Measurements from ENCODE around the gene ZFP36.

ZFP36 gene

DNA sequence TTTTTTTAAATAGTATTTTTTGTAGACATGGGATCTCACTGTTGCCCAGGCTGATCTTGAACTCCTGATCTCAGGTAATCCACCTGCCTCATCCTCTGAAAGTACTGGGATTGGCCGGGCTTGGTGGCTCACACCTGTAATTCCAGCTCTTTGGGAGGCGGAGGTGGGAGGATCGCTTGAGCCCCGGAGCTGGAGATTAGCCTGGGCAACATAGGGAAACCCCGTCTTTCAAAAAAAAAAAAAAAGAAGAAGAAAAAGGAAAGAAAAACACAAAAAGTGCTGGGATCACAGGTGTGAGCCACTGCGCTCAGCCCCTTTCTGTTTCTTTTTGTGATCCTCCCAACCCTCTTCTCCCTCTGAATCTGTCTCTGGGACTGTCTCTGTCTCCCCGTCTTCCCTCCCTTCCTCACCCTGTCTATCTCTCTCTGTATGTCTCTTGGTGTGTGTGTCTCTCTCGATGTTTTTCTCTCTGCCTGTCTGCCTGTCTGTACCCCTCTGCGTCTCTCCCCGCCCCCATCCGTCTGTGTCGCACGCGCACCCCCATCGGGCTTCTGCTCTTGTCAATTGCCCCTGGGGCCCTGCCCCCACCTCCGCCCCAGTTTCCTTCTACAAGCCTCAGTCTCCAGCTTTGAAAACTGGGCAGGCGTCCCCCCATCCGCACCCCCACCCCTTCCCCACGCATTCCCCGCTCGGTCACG is 540 bp upstream of the ZFP36 start:
- no peak for DNase-seq (ENCODE audit: low spot score)

DNA sequence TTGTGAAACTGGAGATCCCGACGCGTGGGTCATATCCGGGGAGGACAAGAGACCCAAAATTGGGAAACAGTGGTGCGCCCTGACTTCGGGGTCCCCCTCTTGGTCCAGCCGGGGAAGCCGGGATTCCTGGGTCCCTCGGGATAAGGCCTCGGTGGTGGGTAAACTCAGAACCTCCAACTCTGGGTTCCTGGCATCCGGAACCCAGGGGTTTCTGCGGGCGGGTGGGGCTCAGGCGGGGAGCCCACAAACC is 688 bp downstream of the ZFP36 start:
- no peak for DNase-seq (ENCODE audit: low spot score)

DNA sequence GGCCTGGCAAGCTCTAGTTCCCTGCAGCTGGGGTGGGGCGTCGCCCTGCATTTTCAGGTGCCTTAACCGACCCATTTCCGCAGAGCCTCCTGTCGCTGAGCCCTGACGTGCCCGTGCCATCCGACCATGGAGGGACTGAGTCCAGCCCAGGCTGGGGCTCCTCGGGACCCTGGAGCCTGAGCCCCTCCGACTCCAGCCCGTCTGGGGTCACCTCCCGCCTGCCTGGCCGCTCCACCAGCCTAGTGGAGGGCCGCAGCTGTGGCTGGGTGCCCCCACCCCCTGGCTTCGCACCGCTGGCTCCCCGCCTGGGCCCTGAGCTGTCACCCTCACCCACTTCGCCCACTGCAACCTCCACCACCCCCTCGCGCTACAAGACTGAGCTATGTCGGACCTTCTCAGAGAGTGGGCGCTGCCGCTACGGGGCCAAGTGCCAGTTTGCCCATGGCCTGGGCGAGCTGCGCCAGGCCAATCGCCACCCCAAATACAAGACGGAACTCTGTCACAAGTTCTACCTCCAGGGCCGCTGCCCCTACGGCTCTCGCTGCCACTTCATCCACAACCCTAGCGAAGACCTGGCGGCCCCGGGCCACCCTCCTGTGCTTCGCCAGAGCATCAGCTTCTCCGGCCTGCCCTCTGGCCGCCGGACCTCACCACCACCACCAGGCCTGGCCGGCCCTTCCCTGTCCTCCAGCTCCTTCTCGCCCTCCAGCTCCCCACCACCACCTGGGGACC is 1.2 kb downstream of the ZFP36 start:
- DNase-seq (ENCODE audit: low spot score) = no peak

DNA sequence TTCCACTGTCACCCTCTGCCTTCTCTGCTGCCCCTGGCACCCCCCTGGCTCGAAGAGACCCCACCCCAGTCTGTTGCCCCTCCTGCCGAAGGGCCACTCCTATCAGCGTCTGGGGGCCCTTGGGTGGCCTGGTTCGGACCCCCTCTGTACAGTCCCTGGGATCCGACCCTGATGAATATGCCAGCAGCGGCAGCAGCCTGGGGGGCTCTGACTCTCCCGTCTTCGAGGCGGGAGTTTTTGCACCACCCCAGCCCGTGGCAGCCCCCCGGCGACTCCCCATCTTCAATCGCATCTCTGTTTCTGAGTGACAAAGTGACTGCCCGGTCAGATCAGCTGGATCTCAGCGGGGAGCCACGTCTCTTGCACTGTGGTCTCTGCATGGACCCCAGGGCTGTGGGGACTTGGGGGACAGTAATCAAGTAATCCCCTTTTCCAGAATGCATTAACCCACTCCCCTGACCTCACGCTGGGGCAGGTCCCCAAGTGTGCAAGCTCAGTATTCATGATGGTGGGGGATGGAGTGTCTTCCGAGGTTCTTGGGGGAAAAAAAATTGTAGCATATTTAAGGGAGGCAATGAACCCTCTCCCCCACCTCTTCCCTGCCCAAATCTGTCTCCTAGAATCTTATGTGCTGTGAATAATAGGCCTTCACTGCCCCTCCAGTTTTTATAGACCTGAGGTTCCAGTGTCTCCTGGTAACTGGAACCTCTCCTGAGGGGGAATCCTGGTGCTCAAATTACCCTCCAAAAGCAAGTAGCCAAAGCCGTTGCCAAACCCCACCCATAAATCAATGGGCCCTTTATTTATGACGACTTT is 2.0 kb downstream of the ZFP36 start:
- DNase-seq (ENCODE audit: low spot score) = no peak

DNA sequence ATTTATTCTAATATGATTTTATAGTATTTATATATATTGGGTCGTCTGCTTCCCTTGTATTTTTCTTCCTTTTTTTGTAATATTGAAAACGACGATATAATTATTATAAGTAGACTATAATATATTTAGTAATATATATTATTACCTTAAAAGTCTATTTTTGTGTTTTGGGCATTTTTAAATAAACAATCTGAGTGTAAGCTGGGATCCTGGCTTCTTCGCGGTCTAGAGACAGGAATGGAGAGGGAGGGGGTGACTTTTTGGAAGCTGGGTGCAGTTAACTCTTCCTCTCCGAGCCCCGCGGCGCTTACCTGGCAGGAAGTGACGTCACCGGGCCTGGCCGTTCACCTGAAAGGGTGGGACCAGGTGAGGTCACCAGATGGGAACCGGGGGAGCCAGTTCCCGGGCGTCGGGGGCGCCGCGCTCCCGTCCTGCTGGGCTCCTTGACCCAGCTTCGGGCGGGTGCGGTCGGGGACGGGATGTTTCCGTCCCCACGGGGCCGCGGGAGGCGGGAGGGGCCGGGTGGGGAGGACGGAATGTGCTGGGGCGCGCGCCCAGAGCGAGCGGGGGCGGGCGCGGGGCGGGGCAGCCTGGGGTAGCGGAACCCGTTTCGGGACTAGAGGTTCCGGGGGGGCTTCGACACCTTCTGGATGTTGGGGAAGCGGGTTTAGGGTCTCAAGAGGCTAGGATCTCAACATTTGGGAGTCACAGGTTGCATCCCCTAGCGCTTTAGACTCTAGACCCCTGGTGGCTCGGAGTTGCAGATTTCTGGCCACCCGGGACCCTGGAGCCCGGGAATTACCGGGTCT is 2.8 kb downstream of the ZFP36 start:
- DNase-seq (ENCODE audit: low spot score) = peak; percentile 67

DNA sequence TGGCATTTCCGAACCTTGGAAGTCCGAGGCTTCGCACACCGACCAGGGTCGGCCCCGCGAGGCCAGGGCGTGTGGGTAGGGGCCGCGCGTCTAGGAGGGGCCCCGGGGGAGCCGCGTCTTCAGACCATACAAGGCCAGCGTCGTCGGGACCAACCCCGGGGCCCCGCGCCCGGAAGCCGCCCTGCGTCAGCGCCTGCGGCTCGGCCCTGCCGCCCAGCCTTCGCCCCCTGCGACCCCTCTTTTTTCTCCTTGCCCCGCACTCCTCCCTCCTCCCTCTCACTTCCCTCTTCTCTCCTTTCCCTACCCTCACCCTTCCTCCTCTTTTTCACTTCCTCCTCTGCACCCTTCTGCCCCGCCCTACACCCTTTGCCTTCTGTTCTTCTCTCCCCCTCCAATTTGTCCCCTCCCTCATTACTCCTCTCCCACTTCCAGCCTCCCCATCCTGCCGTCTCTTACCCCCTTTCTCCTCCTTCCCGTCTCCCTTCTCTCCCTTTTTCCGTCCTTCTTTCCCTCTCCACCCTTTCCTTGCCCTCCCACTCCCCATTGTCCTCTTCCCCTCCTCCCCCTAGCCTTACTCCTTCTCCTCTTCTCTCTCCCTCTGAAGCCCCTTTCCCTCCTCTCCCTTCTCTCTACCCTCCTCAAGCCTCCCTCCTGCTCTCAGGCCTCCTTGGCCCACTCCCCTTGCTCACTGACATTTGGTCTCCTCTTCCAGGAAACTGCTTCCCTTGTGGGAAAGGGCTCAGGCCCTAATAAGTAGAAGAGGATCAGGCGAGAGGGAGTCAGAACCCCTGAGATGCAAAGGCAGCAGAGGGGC is 3.6 kb downstream of the ZFP36 start:
- peak; percentile 71 for DNase-seq (ENCODE audit: low spot score)

DNA sequence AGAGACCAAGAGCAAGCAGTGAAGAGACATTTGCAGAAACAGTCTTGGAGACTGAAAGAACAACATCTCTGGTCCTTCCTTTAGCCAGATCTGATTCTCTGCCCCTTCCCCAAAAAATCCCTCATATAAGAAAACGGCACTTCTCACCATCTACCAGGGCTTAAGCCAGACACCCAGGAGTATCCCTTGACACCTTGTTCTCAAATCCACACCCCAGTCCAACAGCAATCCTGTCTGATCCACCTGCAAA is 4.1 kb downstream of the ZFP36 start:
- DNase-seq (ENCODE audit: low spot score) = no peak

DNA sequence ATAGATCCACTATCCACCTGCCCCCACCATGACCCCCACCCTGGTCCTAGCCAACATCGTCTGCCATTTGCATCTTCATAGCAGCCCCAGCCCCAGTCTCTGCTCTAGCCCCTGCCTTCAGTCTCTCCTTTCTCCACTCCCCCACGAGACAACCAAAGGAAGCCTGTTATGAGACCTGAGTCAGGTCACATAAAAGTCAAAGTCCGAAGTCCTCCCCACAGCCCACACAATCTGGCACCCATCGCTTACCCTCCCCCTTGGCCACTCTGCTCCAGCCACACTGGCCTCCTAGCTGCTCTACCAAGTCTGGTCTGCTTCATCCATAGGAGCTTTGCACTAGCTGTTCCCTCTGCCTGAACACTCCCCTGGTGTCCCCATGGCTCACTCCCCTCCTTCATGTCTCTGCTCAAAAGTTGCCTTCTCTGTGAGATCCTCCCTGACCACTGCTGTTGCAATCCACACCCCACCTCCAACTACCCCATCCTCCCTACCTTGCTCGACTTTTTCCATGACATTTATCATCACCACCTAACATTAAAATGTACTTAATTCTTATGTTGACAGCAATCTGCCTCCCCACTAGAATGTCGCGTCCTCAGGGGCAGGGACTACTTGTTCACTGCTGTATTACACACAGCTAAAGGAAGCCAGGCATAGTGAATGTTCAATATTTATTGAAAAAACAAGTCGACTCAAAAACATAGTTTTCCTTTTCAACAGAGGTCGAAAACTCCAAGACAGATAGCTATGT is 4.6 kb downstream of the ZFP36 start:
- no peak for DNase-seq (ENCODE audit: low spot score)

DNA sequence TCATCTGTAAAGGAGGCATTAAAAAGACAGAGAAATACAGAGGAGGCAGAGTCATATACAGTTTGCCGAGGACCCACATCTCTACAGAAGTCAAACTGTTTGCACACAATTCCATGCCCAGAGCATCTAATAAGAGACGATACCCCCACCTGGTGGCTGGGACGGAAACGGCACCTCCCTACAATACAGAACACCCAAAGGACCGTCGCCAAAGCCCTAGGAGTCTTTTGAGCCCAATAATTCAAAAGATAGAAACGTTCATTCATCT is 5.1 kb downstream of the ZFP36 start:
- no peak for DNase-seq (ENCODE audit: low spot score)

DNA sequence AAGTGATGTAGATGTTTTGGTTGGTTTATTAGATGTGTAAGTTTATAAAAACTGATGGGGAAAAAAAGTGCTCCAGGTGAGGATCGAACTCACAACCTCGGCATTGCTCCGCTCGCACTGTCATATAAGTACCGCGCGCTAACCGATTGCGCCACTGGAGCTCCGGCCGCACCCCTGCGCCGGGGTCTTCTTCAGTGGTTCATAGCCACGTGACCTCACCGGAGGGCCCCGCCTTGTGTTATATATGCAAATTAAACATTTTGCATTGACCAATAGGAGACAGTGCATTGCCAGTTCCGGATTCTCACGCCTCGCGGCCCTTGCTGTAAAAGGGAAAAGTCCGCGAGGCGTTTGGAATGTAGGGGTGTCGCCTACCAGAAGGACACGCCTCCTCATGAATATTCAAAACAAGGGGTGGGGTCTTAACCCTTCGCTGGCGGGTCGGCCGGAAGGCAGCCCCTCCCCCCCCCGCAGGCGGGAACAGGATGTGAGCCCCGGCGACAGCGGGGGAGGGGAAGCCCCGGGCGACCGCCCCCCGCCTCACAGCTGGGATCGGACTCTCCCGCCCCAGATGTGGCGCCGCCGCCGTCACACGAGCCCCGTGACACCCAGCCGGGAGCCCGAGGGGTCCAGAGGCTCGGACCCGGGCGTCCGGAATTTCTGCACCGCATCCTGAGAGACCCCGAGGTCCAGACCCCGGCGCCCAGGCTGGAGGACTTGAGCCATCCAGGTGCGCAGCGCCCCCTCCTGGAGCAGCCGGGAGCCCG is 5.6 kb downstream of the ZFP36 start, which contains the start of gene PLEKHG2:
Gene PLEKHG2 (plus strand): TSS at position 570 of the 767 bp plus-strand sequence. CDS start 1,418 bp downstream, outside the sequence.
- DNase-seq (ENCODE audit: low spot score) = peak; percentile 100

DNA sequence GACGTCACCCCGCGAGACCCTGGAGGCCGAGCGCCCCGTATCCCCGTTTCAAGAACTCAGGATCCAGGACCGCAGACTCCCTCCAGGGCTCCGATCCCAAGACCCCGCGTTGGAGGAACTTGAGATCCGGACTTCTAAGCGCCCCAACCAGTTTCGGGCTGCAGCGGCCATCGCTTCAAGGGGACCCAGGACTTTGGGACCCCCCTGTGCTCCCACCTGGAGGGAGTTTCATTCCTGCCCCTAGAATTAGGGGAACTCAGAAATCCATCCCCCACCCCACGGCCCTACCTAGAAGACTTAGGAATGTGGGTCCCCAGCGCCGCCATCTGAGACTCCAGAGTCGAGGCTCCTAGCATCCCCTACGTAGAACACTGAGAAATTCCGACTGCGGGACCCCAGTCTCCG is 6.2 kb downstream of the ZFP36 start:
- DNase-seq (ENCODE audit: low spot score) = no peak

DNA sequence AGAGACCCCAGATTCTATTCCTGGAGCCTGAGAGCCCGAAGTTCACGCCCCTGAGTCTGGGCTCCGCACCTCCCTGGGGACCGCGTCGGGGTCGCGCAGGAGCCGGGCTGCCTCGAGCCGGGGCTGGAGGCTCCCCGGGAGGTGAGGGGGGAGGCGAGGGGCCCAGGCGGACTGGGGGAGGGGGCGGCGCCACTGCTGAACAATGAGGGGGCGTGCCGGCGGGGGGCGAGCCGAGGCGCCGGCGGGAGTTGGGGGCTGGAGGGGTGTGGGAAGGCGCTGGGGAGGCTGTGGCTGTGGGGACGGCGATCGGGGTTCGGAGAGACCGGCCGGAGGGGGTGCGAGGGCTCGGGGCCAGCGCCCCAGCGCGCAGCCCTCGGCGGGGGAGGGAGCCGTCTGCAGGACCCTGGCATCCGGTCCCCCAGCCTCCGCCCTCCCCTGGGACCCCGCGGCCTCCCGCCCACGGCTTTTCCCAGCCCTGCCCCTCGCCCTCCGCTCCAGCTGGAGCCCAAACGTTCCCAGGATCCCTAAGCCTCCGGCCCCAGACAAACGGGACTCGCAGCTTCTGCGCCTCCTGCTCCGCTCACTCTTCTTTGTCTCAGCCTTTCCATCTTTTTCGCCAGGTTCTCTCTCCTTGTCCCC is 6.7 kb downstream of the ZFP36 start:
- peak; percentile 85 for DNase-seq (ENCODE audit: low spot score)

DNA sequence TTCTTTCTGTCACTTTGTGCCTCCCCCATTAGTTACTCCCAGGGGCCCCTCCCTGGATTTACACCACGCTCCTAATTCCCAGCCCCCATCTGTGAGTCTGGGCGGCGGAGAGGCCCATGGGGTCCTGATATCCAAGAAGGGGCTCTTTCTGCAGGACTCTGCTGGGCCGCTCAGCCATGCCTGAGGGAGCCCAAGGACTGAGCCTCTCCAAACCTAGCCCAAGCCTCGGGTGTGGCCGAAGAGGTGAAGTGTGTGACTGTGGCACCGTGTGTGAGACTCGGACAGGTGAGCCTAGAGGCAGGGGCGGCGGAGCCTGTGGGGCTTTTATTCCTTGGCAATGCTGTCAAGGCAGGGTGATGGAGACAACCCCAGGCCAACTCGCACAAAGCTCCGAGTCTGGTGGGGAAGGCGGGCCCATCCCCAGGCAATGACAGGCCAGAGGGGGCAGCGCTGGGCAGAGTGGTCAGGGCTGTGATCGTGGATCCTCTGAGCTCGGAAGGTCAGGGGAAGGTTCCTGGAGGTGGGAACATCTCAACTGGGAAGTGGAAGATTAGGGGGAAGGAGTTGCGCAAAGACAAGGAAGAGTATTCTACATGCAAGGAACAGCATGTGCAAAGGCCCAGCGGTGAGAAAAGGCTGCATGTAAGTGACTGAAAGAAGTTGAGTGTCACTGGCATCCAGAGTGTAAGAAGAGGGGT is 7.4 kb downstream of the ZFP36 start:
- DNase-seq (ENCODE audit: low spot score) = peak; percentile 71

DNA sequence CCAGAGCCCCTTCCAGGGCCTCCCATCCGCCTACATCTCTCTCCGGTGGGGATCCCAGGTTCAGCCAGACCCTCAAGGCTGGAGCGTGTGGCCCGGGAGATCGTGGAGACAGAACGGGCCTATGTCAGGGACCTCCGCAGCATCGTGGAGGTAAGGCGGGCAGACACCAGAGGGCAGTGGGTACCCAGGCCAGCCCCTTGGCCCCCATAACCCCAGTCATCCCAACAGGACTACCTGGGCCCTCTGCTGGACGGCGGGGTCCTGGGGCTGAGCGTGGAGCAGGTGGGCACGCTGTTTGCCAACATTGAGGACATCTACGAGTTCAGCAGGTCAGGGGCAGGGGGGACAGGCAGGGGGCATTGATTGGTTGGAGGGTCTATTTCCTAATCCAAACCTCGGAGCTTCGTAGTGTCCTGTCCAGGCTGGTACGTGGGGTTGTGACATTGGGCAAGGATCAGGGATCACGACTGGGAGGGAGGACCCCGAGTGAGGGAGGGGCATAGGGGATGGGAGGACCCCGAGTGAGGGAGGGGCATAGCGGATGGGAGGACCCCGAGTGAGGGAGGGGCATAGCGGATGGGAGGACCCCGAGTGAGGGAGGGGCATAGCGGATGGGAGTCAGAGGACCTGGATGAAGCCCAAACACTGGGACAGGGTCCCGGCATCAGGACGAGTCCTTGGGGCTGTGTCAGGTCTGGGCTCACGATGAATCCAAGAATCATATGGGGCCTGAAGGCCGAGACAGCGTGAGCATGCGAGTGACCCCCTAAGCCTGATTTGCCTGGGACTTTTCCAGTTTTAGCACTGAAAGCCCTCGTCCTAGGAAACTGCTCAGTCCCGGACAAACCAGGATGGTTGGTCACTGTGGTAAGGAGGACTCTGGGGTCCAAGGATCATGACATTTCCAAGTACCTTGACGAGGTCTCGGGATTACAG is 8.7 kb downstream of the ZFP36 start:
- no peak for DNase-seq (ENCODE audit: low spot score)

DNA sequence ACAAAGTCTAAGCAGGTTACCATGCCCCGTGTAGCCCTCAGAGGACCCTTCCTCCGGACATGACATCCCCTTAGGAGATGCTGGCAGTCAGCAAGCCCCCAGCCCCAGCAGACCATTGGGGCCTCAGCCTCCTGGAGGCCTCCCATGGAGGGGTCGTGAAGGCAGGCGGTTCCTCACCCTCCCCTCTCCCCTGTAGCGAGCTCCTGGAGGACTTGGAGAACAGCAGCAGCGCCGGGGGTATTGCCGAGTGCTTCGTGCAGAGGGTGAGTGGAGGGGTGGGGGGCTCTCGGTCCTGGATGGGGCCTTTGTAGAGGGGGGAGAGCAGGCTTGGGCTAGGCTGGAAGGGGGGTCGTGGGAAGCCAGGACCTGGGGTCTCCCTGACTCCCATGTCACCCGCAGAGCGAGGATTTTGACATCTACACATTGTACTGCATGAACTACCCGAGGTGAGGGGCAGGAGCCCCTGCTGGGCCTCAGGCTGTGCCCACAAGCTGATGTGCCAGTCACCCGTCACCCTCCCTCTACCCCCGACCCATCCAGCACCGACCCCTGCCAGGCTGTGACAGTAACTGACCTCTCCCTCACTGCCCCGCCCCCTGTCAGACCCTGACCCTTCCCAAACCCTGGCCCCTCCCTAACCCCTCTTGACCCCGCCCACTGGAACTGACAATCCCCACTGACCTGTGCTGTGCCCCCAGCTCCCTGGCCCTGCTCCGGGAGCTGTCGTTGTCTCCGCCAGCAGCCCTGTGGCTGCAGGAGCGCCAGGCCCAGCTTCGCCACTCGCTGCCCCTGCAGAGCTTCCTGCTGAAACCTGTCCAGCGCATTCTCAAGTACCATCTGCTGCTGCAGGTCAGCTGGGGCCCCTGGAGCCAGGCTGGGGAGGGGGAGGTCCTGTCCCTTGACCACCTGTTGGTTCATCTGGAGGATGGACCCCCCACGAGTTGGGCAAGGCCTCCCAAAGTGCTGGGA is 9.8 kb downstream of the ZFP36 start:
- no peak for DNase-seq (ENCODE audit: low spot score)

DNA sequence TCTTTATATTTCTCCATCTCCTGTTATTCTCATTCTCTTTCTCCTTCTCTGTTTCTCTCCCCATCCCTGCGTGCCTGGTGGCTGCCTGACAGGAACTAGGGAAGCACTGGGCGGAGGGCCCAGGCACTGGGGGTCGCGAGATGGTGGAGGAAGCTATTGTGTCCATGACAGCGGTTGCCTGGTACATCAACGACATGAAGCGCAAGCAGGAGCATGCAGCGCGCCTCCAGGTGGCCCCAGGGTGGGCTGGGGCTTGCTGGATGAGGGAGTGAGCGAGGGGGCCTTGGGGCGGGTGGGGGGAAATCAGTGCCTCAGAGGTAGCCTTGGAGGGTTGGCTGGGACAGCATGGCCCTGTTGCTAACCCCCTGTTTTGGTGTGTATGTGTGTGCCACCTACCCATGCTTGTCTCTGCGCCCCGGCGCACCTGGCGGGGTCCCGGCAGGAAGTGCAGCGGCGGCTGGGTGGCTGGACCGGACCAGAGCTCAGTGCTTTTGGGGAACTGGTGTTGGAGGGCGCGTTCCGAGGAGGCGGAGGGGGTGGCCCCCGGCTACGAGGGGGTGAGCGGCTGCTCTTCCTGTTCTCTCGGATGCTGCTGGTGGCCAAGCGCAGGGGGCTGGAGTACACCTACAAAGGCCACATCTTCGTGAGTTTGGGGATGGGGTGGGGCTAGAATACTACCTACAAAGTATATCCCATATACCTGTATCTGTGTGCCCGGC is 11.0 kb downstream of the ZFP36 start:
- no peak for DNase-seq (ENCODE audit: low spot score)
